Measurements from ENCODE around the gene APOF.

GRCh38 chr12:56317675-56318074 lies 45.0 kb downstream of the APOF start:
- no peak for TF ChIP-seq GATA2 (IDR thresholded peaks at IDR 0.05; ENCODE audit: low read depth, low read length)
- TF ChIP-seq GATA3 (IDR thresholded peaks at IDR 0.05; ENCODE audit: low read depth, low read length) = no peak

All from SH-SY5Y (cell line).